CD1c-positive myeloid dendritic cell (primary cell): ENCODE data around the gene NR2C2.
A peak's percentile ranks its signal among the peaks of the same experiment; 100 is the strongest.
"Not testable (repeated sequence)": the region's sequence is repeated elsewhere in the genome, so short reads cannot be mapped to it uniquely, and the experiment has no call there.

Experiments used
- DNase-seq: peaks from one replicate; pipeline ENCODE4 v3.0.0-alpha.2; 2016; ENCODE audit errors: extremely low spot score

Gene NR2C2

GRCh38 chr3:14957925-14958324 is 10.5 kb downstream of the NR2C2 start:
- DNase-seq: no peak

GRCh38 chr3:14959359-14959943 is 12.1 kb downstream of the NR2C2 start:
- DNase-seq: no peak

GRCh38 chr3:14962762-14963161 is 15.4 kb downstream of the NR2C2 start:
- DNase-seq: no peak

GRCh38 chr3:14967285-14967684 is 19.9 kb downstream of the NR2C2 start:
- DNase-seq: no peak

DNA sequence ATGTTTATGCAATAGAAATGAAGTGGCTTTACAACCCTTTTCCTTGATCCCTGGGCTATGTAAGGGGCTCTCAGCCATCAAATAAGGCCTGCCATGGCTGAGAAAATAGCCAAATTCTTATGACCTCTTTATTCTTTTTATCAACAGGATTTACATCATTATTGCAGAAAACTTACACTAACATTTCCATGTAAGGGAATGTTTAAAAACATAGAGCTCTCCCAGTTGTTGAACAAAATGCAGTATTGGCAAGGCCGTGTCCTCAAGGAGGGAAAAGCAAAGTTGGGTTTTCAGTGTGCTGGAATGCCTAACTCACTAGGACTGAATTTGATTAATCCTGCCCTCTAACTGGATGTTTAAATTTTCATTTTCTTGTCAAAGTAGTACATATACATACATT is 22.3 kb downstream of the NR2C2 start:
- DNase-seq: no peak

DNA sequence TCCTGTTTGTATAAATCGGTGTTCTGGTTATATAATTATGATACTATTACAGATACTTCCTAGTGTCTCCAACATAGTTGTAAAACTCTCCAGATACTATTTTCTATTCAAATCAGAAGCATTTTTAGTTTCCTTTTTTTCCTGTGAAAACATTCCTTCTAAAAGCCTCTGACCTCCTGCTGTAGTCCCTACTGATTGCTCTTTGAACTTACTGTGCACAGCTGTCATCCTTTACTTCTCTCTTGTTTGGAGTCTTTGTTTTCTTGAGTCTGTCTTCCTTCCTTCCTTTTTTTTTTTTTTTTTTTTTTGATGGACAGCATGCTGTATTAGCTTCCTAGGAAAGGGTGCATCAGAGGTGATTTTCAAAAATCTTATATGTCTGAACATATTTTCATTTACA is 28.9 kb downstream of the NR2C2 start:
- DNase-seq: no peak

DNA sequence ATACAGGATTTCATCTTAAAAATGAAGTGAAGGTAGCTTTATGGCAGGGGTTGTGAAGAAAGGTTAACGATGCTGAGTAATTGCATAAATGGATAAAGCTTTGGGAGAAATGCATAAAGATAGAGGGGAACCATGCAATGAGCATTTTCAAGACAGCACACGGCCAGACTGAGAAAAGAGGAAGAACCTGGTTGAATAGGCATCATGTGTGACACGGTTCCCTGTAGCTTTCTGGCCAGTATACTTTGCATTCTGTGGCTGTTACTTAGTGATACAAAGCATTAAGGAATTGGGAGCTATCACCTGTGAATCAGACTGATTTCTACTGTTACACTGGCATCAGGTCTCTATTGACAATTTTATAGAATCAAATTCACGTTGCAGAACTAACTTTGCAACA is 33.3 kb downstream of the NR2C2 start:
- peak; percentile 35 for DNase-seq

DNA sequence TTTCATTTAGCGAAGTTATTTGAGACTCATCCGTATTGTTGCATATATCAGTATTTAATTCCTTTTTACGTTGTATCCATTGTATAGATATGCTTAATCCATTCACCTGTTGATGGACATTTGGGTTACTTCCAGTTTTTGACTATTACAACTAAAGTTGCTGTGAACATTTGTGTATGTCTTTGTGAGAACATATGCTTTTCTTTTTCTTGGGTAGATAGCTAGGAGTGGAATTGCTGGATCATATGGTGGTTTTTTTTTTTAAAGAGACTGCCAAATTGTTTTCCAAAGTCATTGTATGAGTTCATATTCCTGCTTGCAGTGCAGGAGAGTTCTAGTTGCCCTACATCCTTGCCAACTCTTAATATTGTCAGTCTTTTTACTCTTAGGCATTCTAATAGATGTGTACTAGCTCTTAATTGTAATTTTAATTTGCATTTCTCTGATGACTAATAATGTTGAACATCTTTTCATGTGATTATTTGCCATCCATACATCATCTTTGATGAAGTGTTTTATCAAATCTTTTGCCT is 37.3 kb downstream of the NR2C2 start:
- no peak for DNase-seq

GRCh38 chr3:14988988-14989394 is 41.6 kb downstream of the NR2C2 start:
- DNase-seq: no peak

DNA sequence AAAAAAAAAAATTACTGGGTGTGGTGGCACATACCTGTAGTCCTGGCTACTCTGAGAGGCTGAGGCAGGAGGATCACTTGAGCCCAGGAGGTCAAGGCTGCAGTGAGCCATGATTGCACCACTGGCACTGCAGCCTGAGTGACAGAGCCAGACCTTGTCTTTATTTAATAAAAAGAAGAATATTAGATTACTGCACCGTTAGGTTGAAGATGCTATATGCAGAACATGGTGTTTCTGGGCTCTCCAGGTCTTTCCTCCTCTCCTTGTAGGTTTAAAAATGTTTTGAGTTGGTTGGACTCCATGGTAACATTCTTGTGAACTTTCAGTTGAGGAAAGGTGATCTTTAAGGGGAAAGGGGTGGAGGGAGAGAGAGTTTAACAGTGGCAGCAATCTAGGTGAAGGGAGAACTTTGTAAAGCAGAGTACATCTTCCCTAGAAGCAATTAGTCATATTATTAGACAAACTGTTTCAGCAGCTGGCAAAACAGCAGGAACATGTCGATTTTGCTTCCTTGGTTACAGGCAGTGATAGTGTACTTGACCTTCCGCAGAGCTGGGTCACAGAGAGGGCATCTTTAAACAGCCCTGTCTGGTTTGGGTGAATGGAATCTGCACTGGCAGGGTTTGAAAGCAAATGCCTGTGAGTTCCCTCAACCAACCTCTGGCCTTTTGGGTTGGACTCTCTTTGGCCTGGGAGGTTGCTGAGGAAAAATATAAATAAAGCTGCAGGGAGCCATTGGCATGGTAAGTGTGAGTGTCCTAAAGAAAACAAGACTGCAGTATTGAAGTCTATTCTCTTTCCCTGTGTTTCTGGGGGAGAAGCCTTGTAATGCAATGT is 42.8 kb downstream of the NR2C2 start:
- DNase-seq: no peak

DNA sequence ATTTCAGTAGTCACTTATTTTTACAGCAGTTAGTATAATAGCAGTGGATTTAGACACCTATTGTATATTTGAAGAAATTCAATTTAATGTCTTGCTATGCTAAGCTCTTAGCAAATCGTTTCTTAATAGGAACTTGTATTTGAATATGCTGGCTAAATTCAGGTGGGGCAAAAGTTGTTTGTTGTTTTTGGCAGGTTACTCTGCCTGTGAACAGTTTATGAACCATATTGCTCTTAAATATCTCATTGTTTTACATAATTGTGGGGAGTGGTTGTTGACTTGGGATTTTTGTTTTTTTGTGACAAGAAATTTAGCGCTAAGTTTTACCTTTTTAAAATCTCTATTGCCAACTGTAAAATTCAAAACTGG is 43.4 kb downstream of the NR2C2 start:
- DNase-seq: no peak

GRCh38 chr3:14991151-14991742 is 43.9 kb downstream of the NR2C2 start:
- DNase-seq: no peak

DNA sequence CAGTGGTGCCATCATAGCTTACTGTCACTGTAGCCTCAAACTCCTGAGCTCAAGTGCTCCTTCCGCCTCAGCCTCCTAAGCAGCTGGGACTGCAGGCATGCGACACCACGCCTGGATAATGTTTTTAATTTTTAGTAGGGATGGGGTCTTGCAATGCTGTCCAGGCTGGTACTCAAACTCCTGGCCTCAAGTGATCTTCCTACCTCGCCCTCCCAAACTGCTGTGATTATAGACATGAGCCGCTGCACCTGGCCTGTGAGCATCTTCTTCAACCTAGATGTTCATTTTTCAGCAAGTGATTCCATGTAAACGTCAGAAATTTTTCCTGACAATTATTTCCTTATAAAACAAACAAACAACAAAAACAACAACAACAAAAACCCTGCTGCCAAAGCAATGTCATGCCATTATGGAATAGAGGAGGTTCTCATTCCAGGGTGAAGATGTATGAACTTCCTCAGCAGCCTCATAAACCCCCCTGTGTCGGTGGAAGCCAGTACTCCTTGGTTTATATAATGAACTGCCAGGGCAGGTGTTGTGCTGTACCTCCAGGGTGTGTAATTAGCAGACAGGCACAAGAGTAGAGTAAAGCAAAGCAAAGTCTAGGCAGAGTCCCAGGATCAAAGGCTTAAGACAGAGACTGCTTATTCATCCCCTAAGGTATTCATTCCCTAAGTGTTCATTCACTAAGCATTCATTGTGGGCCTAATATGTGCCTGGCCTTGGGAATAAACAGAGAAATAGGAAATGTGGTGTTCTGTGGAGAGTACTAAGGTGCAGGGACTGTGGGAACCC is 44.6 kb downstream of the NR2C2 start:
- DNase-seq: no peak

DNA sequence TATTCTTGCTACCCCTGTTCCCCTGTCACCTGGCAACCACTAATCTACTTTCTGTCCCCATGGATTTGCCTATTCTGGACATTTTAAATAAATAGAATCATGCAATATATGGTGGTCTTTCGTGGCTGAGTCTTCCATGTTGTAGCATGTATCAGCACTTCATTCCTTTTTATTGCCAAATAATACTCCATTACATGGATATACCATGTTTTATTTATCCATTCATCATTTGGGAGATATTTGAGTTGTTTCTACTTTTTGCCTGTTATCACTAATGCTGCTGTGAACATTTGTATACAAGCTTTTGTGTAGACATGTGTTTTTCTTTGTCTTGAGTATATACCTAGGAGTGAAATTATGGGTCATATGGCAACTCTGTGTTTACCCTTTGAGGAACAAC is 50.6 kb downstream of the NR2C2 start:
- DNase-seq: no peak

DNA sequence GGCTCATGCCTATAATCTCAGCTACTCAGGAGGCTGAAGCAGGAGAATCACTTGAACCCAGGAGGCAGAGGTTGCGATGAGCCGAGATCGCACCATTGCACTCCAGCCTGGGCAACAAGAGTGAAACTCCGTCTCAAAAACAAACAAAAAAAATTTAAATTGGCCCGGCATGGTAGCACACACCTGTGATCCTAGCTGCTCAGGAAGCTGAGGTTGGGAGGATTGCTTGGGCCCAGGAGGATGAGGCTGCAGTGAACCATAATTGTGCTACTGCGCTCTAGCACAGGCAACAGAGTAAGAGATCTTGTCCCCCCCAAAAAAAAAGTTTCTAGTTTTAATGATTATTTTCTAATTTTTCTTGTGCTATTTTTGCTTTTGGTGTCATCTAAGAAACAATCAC is 51.8 kb downstream of the NR2C2 start:
- not testable (repeated sequence) for DNase-seq

- DNase-seq: no peak
These were observed 60.3 kb downstream of the NR2C2 start for GRCh38 chr3:15007681-15008141.

DNA sequence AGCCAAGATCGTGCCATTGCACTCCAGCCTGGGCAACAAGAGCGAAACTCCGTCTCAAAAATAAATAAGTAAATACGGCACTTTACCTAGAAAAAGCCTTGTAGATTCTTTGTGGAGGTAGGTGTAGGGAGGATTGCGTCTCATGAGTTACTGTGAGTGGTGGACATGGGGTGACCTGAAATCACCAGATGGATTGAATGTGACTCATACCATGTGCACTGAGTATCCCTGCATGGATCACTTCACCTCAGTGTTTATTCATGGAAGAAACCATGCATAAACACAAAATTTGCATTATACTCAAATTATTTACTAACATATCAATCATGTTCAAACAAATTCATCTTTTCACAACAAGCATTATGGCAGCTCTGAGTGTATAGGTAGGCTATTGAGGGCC is 61.8 kb downstream of the NR2C2 start:
- no peak for DNase-seq

DNA sequence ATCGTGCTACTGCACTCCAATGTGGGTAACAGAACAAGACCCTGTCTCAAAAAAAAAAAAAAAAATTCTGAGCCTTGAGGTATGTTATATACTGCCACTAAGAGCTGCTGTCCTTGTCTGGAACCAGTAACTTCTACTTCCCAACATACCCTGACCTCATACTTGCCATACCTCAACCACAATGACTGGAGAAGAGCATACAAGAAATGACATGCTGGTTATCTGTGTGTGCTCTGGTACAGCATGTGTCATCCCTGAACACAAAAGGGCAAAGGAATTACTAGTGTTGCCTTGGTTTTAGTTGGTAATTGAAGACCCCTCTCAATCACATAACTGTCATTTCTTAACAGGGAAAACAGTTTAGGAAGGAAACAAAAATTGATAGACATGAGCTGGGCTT is 63.3 kb downstream of the NR2C2 start:
- no peak for DNase-seq

DNA sequence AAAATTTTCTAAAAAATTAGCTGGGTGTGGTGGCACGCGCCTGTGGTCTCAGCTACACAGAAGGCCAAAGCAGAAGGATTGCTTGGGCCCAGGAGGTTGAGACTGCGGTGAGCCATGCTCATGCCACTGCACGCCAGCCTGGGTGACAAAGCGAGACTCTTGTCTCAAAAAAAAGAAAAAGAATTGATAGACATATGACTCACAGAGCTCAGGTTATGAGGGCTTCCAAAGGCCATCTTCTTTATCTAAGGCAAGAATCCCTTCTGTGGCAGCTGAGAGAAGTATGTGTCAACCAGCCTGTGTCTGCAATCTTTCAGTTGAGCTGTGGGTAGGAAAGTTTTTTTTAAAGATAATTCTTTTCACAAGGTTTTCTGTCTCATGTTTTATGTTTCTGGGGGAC is 63.8 kb downstream of the NR2C2 start:
- DNase-seq: no peak

GRCh38 chr3:15014606-15015328 is 67.4 kb downstream of the NR2C2 start:
- DNase-seq: no peak

DNA sequence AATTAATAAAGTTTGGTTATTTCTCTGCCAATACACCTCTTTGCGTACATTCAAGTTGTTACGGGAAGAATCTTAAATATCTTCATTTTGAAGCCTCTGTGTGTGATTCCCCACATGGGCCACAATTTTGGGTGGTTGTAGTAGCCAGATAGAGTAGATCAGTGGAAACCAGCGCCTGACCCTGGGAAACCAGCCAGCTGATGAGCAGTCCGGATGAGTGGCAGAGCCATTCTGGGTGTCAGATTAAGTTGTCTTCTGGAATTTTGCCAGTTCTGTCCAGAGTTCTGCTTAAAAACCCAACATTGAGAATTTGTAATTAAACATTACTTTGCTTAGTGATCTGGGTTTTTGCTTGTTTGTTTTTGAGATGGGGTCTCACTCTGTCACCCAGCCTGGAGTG is 68.1 kb downstream of the NR2C2 start:
- no peak for DNase-seq
